HCT116 (cell line): Measurements from ENCODE around the gene MUC13. TPM values are rescaled to one million over a fixed set of nuclear protein-coding genes. Genes with fewer than 3 reads are reported as not detected.

Experiments
- ATAC-seq: fragments of 200-7000 bp; cut with Tn5 transposase; 2 replicates; pipeline ENCODE4 v1.9.1; 2020; ENCODE audit warnings: mild to moderate bottlenecking, moderate library complexity
- BruUV-seq: library from RNA; stranded (reverse); fragments of 400-500 nt; replicated peaks from 2 replicates; lab custom pipeline; 2021; lab: Mats Ljungman, UMichigan
- CTCF ChIA-PET: fragments of 300-600 bp; sonication (Branson Sonifier 250); formaldehyde crosslinking; loops from one replicate; lab custom pipeline; 2021; ENCODE audit warnings: antibody characterized with exemption; lab: Charles Lee
- POLR2A ChIA-PET: fragments of 300-600, 350-600 bp; sonication (Branson Sonifier 250); formaldehyde crosslinking; loops from one replicate; lab custom pipeline; 2021; ENCODE audit warnings: antibody characterized with exemption; lab: Charles Lee
- RAD21 ChIA-PET, 2 experiments: fragments of 300-600 bp; sonication (Branson Sonifier 250); formaldehyde crosslinking; loops; one replicate each; lab custom pipeline; 2023; ENCODE audit warnings: low total read pairs in 2 of 2; ENCODE audit not compliant: uncharacterized antibody in 2 of 2, unreplicated experiment in 2 of 2, low non-redundant PET in 1 of 2; lab: Charles Lee
- DNase-seq: peaks from one replicate; pipeline ENCODE4 v3.0.0-alpha.2; 2010; ENCODE audit warnings: low read depth, low spot score
- H2AFZ ChIP-seq: fragments of 200-600 bp; shearing (Covaris generic), sonication (generic); 2 replicates; pipeline ENCODE4 v1.6.1; 2017; ENCODE audit warnings: low read depth, mixed run types, mixed read lengths, antibody characterized with exemption, low read length; ENCODE audit not compliant: poor library complexity, severe bottlenecking
- H3K27ac ChIP-seq: 2 replicates; pipeline ENCODE4 v1.5.1; 2012; ENCODE audit warnings: low read depth, low read length
- H3K27me3 ChIP-seq: fragments of 200-600 bp; sonication (generic); 2 replicates; pipeline ENCODE4 v1.6.1; 2016; ENCODE audit warnings: mixed run types, low read length, mixed read lengths; ENCODE audit not compliant: insufficient read depth
- H3K36me3 ChIP-seq, 2 experiments: fragments of 200-500 bp in 1 of 2; fragments of 200-600 bp in 1 of 2; sonication (Bioruptor generic) in 1 of 2; sonication (generic) in 1 of 2; 2 replicates each; pipeline versions ENCODE4 v1.5.1 to v1.6.1; 2014 to 2016; ENCODE audit warnings: low read length in 2 of 2, inconsistent platforms in 1 of 2, mixed read lengths in 1 of 2, mixed run types in 1 of 2; ENCODE audit not compliant: insufficient read depth in 2 of 2, control insufficient read depth in 1 of 2
- H3K4me1 ChIP-seq, 2 experiments: fragments of 200-600 bp in 1 of 2; sonication (generic) in 1 of 2; 2 replicates each; pipeline versions ENCODE4 v1.5.1 to v1.6.1; 2012 to 2017; ENCODE audit warnings: low read length in 2 of 2, inconsistent platforms in 1 of 2, mild to moderate bottlenecking in 1 of 2, mixed read lengths in 1 of 2, mixed run types in 1 of 2, moderate library complexity in 1 of 2; ENCODE audit not compliant: insufficient read depth in 2 of 2, control insufficient read depth in 1 of 2
- H3K4me2 ChIP-seq: fragments of 200-600 bp; sonication (generic); 2 replicates; pipeline ENCODE4 v1.6.1; 2017; ENCODE audit warnings: mixed run types, low read length, mixed read lengths
- H3K4me3 ChIP-seq, 2 experiments: fragments of 200-600 bp in 1 of 2; sonication (generic) in 1 of 2; replicated peaks in 1 of 2; 2 replicates each; pipeline ENCODE4 v1.5.1; 2011 to 2016; ENCODE audit warnings: low read length in 2 of 2, control low read depth in 1 of 2, low read depth in 1 of 2, mild to moderate bottlenecking in 1 of 2, mixed read lengths in 1 of 2, mixed run types in 1 of 2
- H3K79me2 ChIP-seq: fragments of 200-600 bp; sonication (generic); 2 replicates; pipeline ENCODE4 v1.6.1; 2017; ENCODE audit warnings: mild to moderate bottlenecking, mixed run types, low read length, moderate library complexity, mixed read lengths; ENCODE audit not compliant: insufficient read depth
- H3K9ac ChIP-seq: fragments of 200-600 bp; sonication (generic); 2 replicates; pipeline ENCODE4 v1.6.1; 2016; ENCODE audit warnings: low read length, mixed read lengths
- H3K9me2 ChIP-seq: fragments of 200-600 bp; sonication (generic), shearing (Covaris generic); 2 replicates; pipeline ENCODE4 v1.6.1; 2017; ENCODE audit warnings: mixed run types, mild to moderate bottlenecking, moderate library complexity; ENCODE audit not compliant: insufficient read depth
- H3K9me3 ChIP-seq, 2 experiments: fragments of 200-500 bp in 1 of 2; fragments of 200-600 bp in 1 of 2; sonication (Bioruptor generic) in 1 of 2; sonication (generic) in 1 of 2; 2 replicates each; pipeline ENCODE4 v1.6.1; 2014 to 2017; ENCODE audit warnings: low read length in 2 of 2, mixed read lengths in 2 of 2, inconsistent platforms in 1 of 2, low read depth in 1 of 2, mild to moderate bottlenecking in 1 of 2, mixed run types in 1 of 2, moderate library complexity in 1 of 2; ENCODE audit not compliant: control insufficient read depth in 1 of 2, insufficient read depth in 1 of 2
- H4K20me1 ChIP-seq: fragments of 200-600 bp; sonication (generic), shearing (Covaris generic); 2 replicates; pipeline ENCODE4 v1.6.1; 2017; ENCODE audit warnings: mixed run types, mild to moderate bottlenecking, moderate library complexity; ENCODE audit not compliant: insufficient read depth
- CBX3 ChIP-seq: IDR thresholded peaks from 2 replicates; pipeline ENCODE4 v1.6.1; 2012; ENCODE audit warnings: low read depth
- CEBPB ChIP-seq: IDR thresholded peaks from 2 replicates; pipeline ENCODE4 v1.6.1; 2012; ENCODE audit warnings: low read depth
- EGR1 ChIP-seq: IDR thresholded peaks from 2 replicates; pipeline ENCODE4 v1.6.1; 2012; ENCODE audit warnings: low read depth
- ELF1 ChIP-seq: IDR thresholded peaks from 2 replicates; pipeline ENCODE4 v1.6.1; 2012; ENCODE audit warnings: low read depth, borderline replicate concordance
- EZH2 ChIP-seq: fragments of 200-600 bp; sonication (generic); IDR thresholded peaks from 2 replicates; pipeline ENCODE4 v1.6.1; 2017; ENCODE audit warnings: antibody characterized with exemption, mixed run types
- EZH2phosphoT487 ChIP-seq: fragments of 200-600 bp; IDR thresholded peaks from 2 replicates; pipeline ENCODE4 v1.6.1; 2018; ENCODE audit warnings: antibody characterized with exemption, borderline replicate concordance
- FOSL1 ChIP-seq: IDR thresholded peaks from 2 replicates; pipeline ENCODE4 v1.6.1; 2012; ENCODE audit warnings: low read depth
- MAX ChIP-seq: IDR thresholded peaks from 2 replicates; pipeline ENCODE4 v1.6.1; 2012
- POLR2A ChIP-seq: IDR thresholded peaks from 2 replicates; pipeline ENCODE4 v1.7.0; 2011; ENCODE audit warnings: borderline replicate concordance; ENCODE audit not compliant: insufficient read depth, insufficient read length; ENCODE audit errors: extremely low read depth
- POLR2AphosphoS5 ChIP-seq: IDR thresholded peaks from 2 replicates; pipeline ENCODE4 v1.6.1; 2011; ENCODE audit warnings: mild to moderate bottlenecking, low read depth, low read length, moderate library complexity
- RAD21 ChIP-seq: IDR thresholded peaks from 2 replicates; pipeline ENCODE4 v1.6.1; 2012; ENCODE audit warnings: low read depth, mild to moderate bottlenecking
- REST ChIP-seq: IDR thresholded peaks from 2 replicates; pipeline ENCODE4 v1.6.1; 2012; ENCODE audit warnings: low read depth
- SIN3A ChIP-seq: IDR thresholded peaks from 2 replicates; pipeline ENCODE4 v1.6.1; 2012; ENCODE audit warnings: low read depth
- SRF ChIP-seq: IDR thresholded peaks from 2 replicates; pipeline ENCODE4 v1.6.1; 2012; ENCODE audit warnings: low read depth
- ZFX ChIP-seq: fragments of 450-650 bp; IDR thresholded peaks from 2 replicates; pipeline ENCODE4 v1.6.1; 2017
- intact Hi-C: fragments of 100-400 bp; cut with micrococcal nuclease; formaldehyde crosslinking; loops from 2 replicates; pipeline ENCODE4 v1.10.0; 2022
- total RNA-seq: library from RNA; stranded (reverse); gene quantifications from one replicate; pipeline ENCODE4 v1.2.1, GENCODE V29; 2021; ENCODE audit not compliant: unreplicated experiment

MUC13 gene
- total RNA-seq, 1 experiment from 2014 or later: 0.44 TPM

GRCh38 chr3:124893526-124893925 is 41.0 kb downstream of the MUC13 start:
- Histone ChIP-seq H3K27ac (no peak overlapping the region), H3K27me3 (no peaks in the 10 kb centered on the region), H3K9me2 (no peaks in the 10 kb centered on the region), H3K4me1 (peaks cover 4 to 5% of the 10 kb centered on the region in 2 experiments; a peak in 3 of 4 replicates), H4K20me1 (no peaks in the 10 kb centered on the region), H3K4me2 (no peak overlapping the region), H3K4me3 (no peak overlapping the region), H3K79me2 (no peaks in the 10 kb centered on the region), H3K9me3 (no peaks in the 10 kb centered on the region), H3K36me3 (no peaks in the 10 kb centered on the region), H2AFZ (no peak overlapping the region), H3K9ac (no peak overlapping the region)
- POLR2A ChIA-PET: no interaction called here
- RAD21 ChIA-PET: no interaction called here
- DNase-seq (no peak), ATAC-seq (no peak)
- TF ChIP-seq SRF (no peak), FOSL1 (no peak), SIN3A (no peak), POLR2AphosphoS5 (no peak), ELF1 (no peak), MAX (no peak), POLR2A (no peak), REST (no peak), CBX3 (no peak), CEBPB (no peak), ZFX (no peak), EZH2phosphoT487 (no peak), RAD21 (no peak), EGR1 (no peak), EZH2 (no peak)
- intact Hi-C loops: no loop called here
- CTCF ChIA-PET: no interaction called here
- no TSS peak for BruUV-seq
